HepG2 (cell line): ENCODE measurements around the gene COX5B. TPM values are rescaled to one million over a fixed set of nuclear protein-coding genes. Genes with fewer than 3 reads are reported as not detected.

Experiments used
- ATF7-NPFF ChIP-seq: sonication (generic); formaldehyde crosslinking; IDR thresholded peaks from 2 replicates; pipeline ENCODE4 v1.8.1; 2023; ENCODE audit warnings: mild to moderate bottlenecking, low read depth, missing genetic modification reagents, moderate library complexity
- CAMTA2 ChIP-seq: sonication (generic); formaldehyde crosslinking; IDR thresholded peaks from 2 replicates; pipeline ENCODE4 v1.4.0; 2020; ENCODE audit warnings: mild to moderate bottlenecking, missing genetic modification reagents, borderline replicate concordance
- CC2D1A ChIP-seq: sonication (generic); formaldehyde crosslinking; IDR thresholded peaks from 2 replicates; pipeline ENCODE4 v1.8.1; 2023; ENCODE audit warnings: mild to moderate bottlenecking, missing genetic modification reagents
- CCAR2 ChIP-seq: fragments of 200-400 bp; formaldehyde crosslinking; optimal IDR thresholded peaks from 2 replicates; pipeline ENCODE3; 2018; ENCODE audit warnings: low read depth, mild to moderate bottlenecking, low read length, moderate library complexity
- ELF1 ChIP-seq: sonication (generic); formaldehyde crosslinking; IDR thresholded peaks from 2 replicates; pipeline ENCODE4 v1.4.0; 2020; ENCODE audit warnings: missing genetic modification reagents
- HDAC1 ChIP-seq: sonication (generic); formaldehyde crosslinking; IDR thresholded peaks from 2 replicates; pipeline ENCODE4 v1.5.1; 2020; ENCODE audit warnings: mild to moderate bottlenecking, missing genetic modification reagents
- KAT2B ChIP-seq: fragments of 150-350 bp; IDR thresholded peaks from 2 replicates; pipeline ENCODE4 v1.6.1; 2014; ENCODE audit warnings: low read depth, low read length, borderline replicate concordance
- NFYC ChIP-seq: IDR thresholded peaks from 2 replicates; pipeline ENCODE4 v1.6.1; 2016; ENCODE audit warnings: missing genetic modification reagents, missing compliant biosample characterization
- RFX1 ChIP-seq: fragments of 450-650 bp; IDR thresholded peaks from 2 replicates; pipeline ENCODE4 v1.6.1; 2017
- RFX5 ChIP-seq: IDR thresholded peaks from 2 replicates; pipeline ENCODE4 v1.6.1; 2011; ENCODE audit warnings: low read depth, low read length, improper control_type of control experiment
- TCF7L2 ChIP-seq: IDR thresholded peaks from 2 replicates; pipeline ENCODE4 v1.6.1; 2011; ENCODE audit warnings: mild to moderate bottlenecking, low read depth, low read length, moderate library complexity
- ZFY ChIP-seq: sonication (generic); formaldehyde crosslinking; IDR thresholded peaks from 2 replicates; pipeline ENCODE4 v1.4.0; 2020; ENCODE audit warnings: missing genetic modification reagents
- ZNF12 ChIP-seq: sonication (generic); formaldehyde crosslinking; IDR thresholded peaks from 2 replicates; pipeline ENCODE4 v1.5.0; 2020; ENCODE audit warnings: missing genetic modification reagents
- ZNF547 ChIP-seq: sonication (generic); formaldehyde crosslinking; IDR thresholded peaks from 2 replicates; pipeline ENCODE4 v1.5.1; 2020; ENCODE audit warnings: mild to moderate bottlenecking, missing genetic modification reagents
- ZNF567 ChIP-seq: sonication (generic); formaldehyde crosslinking; IDR thresholded peaks from 2 replicates; pipeline ENCODE4 v1.8.1; 2023; ENCODE audit warnings: mild to moderate bottlenecking, missing genetic modification reagents, borderline replicate concordance
- ZNF746 ChIP-seq: sonication (generic); formaldehyde crosslinking; IDR thresholded peaks from 2 replicates; pipeline ENCODE4 v1.8.0; 2022; ENCODE audit warnings: mild to moderate bottlenecking, missing genetic modification reagents
- polyA plus RNA-seq, 8 experiments: library from polyadenylated mRNA; depleted of rRNA in 3 of 8; stranded (reverse) in 7 of 8; unstranded in 1 of 8; fragments of >200 nt; fragmentation: Illumina TruSeq in 4 of 8; extraction: Trizol in 4 of 8; gene quantifications; 2 replicates each; pipeline versions ENCODE4 v1.2.1 to v1.2.3, GENCODE V29; 2011 to 2016; ENCODE audit warnings: low read depth in 4 of 8, missing spikeins in 1 of 8, mixed read lengths in 1 of 8; ENCODE audit not compliant: insufficient read depth in 1 of 8
- total RNA-seq, 5 experiments: library from RNA; depleted of rRNA; stranded (reverse); fragments of >200 nt; fragmentation: Illumina TruSeq; extraction: Trizol; gene quantifications; 2 replicates each; pipeline ENCODE4 v1.2.3, GENCODE V29; 2016; ENCODE audit warnings: low read depth in 1 of 5
- TF ChIP-seq, protein P1 (sequence below): sonication (generic); formaldehyde crosslinking; IDR thresholded peaks from 2 replicates; pipeline ENCODE4 v1.4.0; 2020; ENCODE audit warnings: missing genetic modification reagents
- TF ChIP-seq, protein P2 (sequence below): sonication (generic); formaldehyde crosslinking; IDR thresholded peaks from 2 replicates; pipeline ENCODE4 v1.8.1; 2023; ENCODE audit warnings: mild to moderate bottlenecking, inconsistent platforms, moderate library complexity, missing genetic modification reagents, borderline replicate concordance
- TF ChIP-seq, protein P3 (sequence below): sonication (generic); formaldehyde crosslinking; IDR thresholded peaks from 2 replicates; pipeline ENCODE4 v1.8.1; 2022; ENCODE audit warnings: mild to moderate bottlenecking, missing genetic modification reagents

Gene COX5B
- total and polyA plus RNA-seq, 2 of the 13 experiments (the other 11 are each of a cell fraction or from before 2014, with no cell fraction given), result 453 to 536 TPM

GRCh38 chr2:97645695-97646629 lies at the start of gene COX5B (continued):
- no peak for TF ChIP-seq CAMTA2
- peak; percentile 44; the same call in 1 of the 2 replicates for TF ChIP-seq CC2D1A (CRISPR knock-in tag)
- TF ChIP-seq TCF7L2, result no peak
- TF ChIP-seq, protein P1, sequence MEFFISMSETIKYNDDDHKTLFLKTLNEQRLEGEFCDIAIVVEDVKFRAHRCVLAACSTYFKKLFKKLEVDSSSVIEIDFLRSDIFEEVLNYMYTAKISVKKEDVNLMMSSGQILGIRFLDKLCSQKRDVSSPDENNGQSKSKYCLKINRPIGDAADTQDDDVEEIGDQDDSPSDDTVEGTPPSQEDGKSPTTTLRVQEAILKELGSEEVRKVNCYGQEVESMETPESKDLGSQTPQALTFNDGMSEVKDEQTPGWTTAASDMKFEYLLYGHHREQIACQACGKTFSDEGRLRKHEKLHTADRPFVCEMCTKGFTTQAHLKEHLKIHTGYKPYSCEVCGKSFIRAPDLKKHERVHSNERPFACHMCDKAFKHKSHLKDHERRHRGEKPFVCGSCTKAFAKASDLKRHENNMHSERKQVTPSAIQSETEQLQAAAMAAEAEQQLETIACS (CRISPR knock-in tag), result peak; percentile 46; the same call in 1 of the 2 replicates
- peak; percentile 95 for TF ChIP-seq ZNF567 (CRISPR knock-in tag)
- TF ChIP-seq, protein P2, sequence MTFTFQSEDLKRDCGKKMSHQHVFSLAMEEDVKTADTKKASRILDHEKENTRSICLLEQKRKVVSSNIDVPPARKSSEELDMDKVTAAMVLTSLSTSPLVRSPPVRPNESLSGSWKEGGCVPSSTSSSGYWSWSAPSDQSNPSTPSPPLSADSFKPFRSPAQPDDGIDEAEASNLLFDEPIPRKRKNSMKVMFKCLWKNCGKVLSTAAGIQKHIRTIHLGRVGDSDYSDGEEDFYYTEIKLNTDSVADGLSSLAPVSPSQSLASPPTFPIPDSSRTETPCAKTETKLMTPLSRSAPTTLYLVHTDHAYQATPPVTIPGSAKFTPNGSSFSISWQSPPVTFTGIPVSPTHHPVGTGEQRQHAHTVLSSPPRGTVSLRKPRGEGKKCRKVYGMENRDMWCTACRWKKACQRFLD, result peak; percentile 67
- peak; percentile 73; the same call in 1 of the 2 replicates for TF ChIP-seq ZNF746 (CRISPR knock-in tag)
- TF ChIP-seq ZNF547 (CRISPR knock-in tag), result peak; percentile 92
- TF ChIP-seq RFX5, result no peak; the same call in 1 of the 2 replicates
- peak; percentile 99 for TF ChIP-seq ZFY
- TF ChIP-seq RFX1, result no peak
- TF ChIP-seq, protein P3, sequence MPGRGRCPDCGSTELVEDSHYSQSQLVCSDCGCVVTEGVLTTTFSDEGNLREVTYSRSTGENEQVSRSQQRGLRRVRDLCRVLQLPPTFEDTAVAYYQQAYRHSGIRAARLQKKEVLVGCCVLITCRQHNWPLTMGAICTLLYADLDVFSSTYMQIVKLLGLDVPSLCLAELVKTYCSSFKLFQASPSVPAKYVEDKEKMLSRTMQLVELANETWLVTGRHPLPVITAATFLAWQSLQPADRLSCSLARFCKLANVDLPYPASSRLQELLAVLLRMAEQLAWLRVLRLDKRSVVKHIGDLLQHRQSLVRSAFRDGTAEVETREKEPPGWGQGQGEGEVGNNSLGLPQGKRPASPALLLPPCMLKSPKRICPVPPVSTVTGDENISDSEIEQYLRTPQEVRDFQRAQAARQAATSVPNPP (CRISPR knock-in tag), result peak; percentile 24; the same call in 1 of the 2 replicates
- TF ChIP-seq CCAR2, result no peak
- peak; percentile 94 for TF ChIP-seq HDAC1 (CRISPR knock-in tag)
- peak; percentile 97 for TF ChIP-seq ELF1 (CRISPR knock-in tag)
- TF ChIP-seq NFYC (CRISPR knock-in tag), result peak; percentile 48
- peak; percentile 87 for TF ChIP-seq ATF7-NPFF (CRISPR knock-in tag)
- TF ChIP-seq KAT2B, result no peak
- TF ChIP-seq ZNF12, result no peak
